Breast epithelium (tissue), 3 donors: ENCODE results near the gene LMX1B.

Source experiments
- POLR2A ChIP-seq: fragments of 450-650 bp; IDR thresholded peaks from one replicate; pipeline ENCODE4 v1.6.1; 2016; ENCODE audit warnings: antibody characterized with exemption, mild to moderate bottlenecking, moderate library complexity
- TF ChIP-seq, protein P1 (sequence below), 3 donors: fragments of 450-650 bp; IDR thresholded peaks; one replicate each; pipeline ENCODE4 v1.5.1; 2016 to 2017; ENCODE audit warnings: antibody characterized with exemption in 3 of 3, mild to moderate bottlenecking in 3 of 3, moderate library complexity in 3 of 3

DNA sequence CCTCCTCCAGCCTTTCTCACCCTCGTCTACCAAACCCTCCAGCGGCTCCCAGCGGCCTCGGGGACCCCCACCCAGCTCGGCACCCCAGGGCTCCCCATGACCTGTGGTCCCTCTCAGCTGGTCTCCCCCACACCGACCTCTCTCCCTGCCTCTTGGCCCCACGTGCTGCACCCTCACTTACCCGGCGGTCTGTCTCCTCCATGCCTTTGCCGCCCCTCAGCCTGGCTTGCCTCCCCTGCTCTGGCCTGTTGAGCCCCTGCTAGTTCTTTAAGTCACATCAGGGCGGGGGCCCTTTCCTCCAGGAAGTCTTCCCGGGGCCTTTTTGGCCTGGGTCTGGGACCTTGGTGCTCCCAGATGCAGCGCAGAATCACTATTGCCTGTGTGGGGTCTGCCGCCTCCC, 81.5 kb downstream of the LMX1B start:
- TF ChIP-seq, protein P1, sequence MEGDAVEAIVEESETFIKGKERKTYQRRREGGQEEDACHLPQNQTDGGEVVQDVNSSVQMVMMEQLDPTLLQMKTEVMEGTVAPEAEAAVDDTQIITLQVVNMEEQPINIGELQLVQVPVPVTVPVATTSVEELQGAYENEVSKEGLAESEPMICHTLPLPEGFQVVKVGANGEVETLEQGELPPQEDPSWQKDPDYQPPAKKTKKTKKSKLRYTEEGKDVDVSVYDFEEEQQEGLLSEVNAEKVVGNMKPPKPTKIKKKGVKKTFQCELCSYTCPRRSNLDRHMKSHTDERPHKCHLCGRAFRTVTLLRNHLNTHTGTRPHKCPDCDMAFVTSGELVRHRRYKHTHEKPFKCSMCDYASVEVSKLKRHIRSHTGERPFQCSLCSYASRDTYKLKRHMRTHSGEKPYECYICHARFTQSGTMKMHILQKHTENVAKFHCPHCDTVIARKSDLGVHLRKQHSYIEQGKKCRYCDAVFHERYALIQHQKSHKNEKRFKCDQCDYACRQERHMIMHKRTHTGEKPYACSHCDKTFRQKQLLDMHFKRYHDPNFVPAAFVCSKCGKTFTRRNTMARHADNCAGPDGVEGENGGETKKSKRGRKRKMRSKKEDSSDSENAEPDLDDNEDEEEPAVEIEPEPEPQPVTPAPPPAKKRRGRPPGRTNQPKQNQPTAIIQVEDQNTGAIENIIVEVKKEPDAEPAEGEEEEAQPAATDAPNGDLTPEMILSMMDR (IDR thresholded peaks at IDR 0.05), result no peak
- TF ChIP-seq POLR2A, result no peak
